Measurements from ENCODE around the gene CYP1A1. TPM values are rescaled to one million over a fixed set of nuclear protein-coding genes. Genes with fewer than 3 reads are reported as not detected.
"Not testable (repeated sequence)": the region's sequence is repeated elsewhere in the genome, so short reads cannot be mapped to it uniquely, and the experiment has no call there.

Gene CYP1A1
- total RNA-seq, 1 experiment from 2014 or later = 0.18 TPM

DNA sequence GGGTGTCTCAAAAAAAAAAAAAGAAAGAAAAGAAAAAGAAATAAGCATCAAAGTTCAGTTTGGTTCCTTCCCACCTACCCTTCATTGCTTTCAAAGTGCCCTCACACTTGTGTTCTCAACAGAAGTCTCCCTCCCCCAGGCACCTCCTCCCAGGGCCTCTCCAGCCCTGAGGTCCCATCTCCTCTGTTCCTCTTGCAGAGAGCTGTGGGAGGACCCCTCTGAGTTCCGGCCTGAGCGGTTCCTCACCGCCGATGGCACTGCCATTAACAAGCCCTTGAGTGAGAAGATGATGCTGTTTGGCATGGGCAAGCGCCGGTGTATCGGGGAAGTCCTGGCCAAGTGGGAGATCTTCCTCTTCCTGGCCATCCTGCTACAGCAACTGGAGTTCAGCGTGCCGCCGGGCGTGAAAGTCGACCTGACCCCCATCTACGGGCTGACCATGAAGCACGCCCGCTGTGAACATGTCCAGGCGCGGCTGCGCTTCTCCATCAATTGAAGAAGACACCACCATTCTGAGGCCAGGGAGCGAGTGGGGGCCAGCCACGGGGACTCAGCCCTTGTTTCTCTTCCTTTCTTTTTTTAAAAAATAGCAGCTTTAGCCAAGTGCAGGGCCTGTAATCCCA is 29.4 kb upstream of the CYP1A1 start:
- H3K27me3 ChIP-seq (replicated peaks) = no peaks in the 10 kb centered on the region
- H3K9me3 ChIP-seq (replicated peaks) = no peaks in the 10 kb centered on the region
- no peaks in the 10 kb centered on the region for H3K36me3 ChIP-seq
- H3K4me3 ChIP-seq = no peak overlapping the region
- no peak overlapping the region for H3K27ac ChIP-seq
- DNase-seq (ENCODE audit: low read depth in 1 of 2, low spot score in 2 of 2) = no peak
- no peaks in the 10 kb centered on the region for H3K4me1 ChIP-seq (replicated peaks)

DNA sequence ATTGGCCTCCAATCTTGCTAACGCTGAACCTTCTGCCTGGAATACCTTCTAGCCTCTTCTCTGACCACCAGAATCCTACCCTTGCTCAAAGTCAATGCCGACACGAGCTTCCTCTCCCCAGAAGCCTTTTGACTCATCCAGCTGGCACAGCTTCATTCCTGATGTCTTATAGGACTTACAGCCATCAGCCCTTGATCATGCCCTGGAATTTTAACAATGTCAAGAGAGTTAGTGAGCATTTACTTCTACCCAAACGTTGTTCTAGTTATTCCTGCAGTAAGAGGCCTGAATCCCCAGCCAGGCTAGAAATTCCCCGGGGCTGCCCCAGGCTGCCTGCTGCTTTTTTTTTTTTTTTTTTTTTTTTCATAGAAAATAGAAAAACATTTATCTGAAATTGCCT is 27.2 kb upstream of the CYP1A1 start:
- no peaks in the 10 kb centered on the region for H3K27me3 ChIP-seq (replicated peaks)
- no peaks in the 10 kb centered on the region for H3K4me1 ChIP-seq (replicated peaks)
- no peaks in the 10 kb centered on the region for H3K36me3 ChIP-seq
- H3K27ac ChIP-seq = no peak overlapping the region
- no peak for DNase-seq (ENCODE audit: low read depth in 1 of 2, low spot score in 2 of 2)
- H3K9me3 ChIP-seq (replicated peaks) = no peaks in the 10 kb centered on the region
- no peak overlapping the region for H3K4me3 ChIP-seq

DNA sequence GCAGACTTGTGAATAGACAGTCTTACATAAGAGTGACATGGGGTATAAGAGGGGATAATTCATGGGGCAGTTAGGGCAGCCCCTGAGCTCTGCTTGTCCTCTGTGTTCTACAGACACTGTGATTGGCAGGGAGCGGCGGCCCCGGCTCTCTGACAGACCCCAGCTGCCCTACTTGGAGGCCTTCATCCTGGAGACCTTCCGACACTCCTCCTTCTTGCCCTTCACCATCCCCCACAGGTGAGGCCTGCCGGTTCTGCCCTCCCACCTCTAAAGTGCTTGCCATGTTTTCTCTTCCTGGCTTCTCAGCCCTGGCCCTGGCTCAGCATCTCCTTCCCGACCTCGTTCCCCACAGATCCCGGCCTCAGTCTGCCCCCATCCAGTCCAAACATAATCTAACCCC is 26.7 kb upstream of the CYP1A1 start:
- H3K36me3 ChIP-seq = no peaks in the 10 kb centered on the region
- no peaks in the 10 kb centered on the region for H3K4me1 ChIP-seq (replicated peaks)
- no peaks in the 10 kb centered on the region for H3K9me3 ChIP-seq (replicated peaks)
- no peaks in the 10 kb centered on the region for H3K27me3 ChIP-seq (replicated peaks)
- H3K4me3 ChIP-seq = no peak overlapping the region
- DNase-seq (ENCODE audit: low read depth in 1 of 2, low spot score in 2 of 2) = no peak
- H3K27ac ChIP-seq = no peak overlapping the region

DNA sequence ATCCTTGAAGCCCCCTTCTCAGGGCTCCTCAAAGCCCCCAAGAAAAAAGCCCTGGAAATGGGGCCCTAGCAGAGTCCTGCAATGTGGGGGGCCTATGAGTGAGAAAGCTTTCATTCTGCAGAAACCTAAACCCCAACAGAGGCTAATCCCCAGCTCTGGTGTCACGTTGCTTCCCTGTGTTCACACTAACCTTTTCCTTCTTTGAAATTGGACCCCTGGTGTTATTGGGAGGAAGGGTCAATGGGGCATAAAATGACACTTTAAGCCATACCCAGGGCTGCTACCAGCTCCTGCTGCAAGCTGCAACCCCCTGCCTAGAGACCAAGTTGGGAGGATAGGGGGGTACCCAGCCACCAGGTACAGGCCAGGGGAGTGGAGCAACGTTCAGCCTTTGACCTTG is 25.4 kb upstream of the CYP1A1 start:
- no peaks in the 10 kb centered on the region for H3K9me3 ChIP-seq (replicated peaks)
- no peaks in the 10 kb centered on the region for H3K36me3 ChIP-seq
- no peak for DNase-seq (ENCODE audit: low read depth in 1 of 2, low spot score in 2 of 2)
- no peaks in the 10 kb centered on the region for H3K27me3 ChIP-seq (replicated peaks)
- no peaks in the 10 kb centered on the region for H3K4me1 ChIP-seq (replicated peaks)
- H3K27ac ChIP-seq = no peak overlapping the region
- H3K4me3 ChIP-seq = no peak overlapping the region

- Histone ChIP-seq H3K4me1 (replicated peaks) (no peaks in the 10 kb centered on the region), H3K9me3 (replicated peaks) (no peaks in the 10 kb centered on the region), H3K4me3 (no peak overlapping the region), H3K27me3 (replicated peaks) (no peaks in the 10 kb centered on the region), H3K27ac (no peak overlapping the region), H3K36me3 (no peaks in the 10 kb centered on the region)
- no peak for DNase-seq (ENCODE audit: low read depth in 1 of 2, low spot score in 2 of 2)
These were observed 24.5 kb upstream of the CYP1A1 start for GRCh38 chr15:74749832-74750231.

GRCh38 chr15:74748322-74748946 is 23.1 kb upstream of the CYP1A1 start, which contains the start of gene CYP1A2:
CYP1A2 (plus strand) TSS chr15:74748845; CDS start chr15:74749739, 894 bp downstream.
- no peak within 1 kb of the TSS for H3K27ac ChIP-seq
- no peaks in the 10 kb centered on the region for H3K9me3 ChIP-seq (replicated peaks)
- no peak for DNase-seq (ENCODE audit: low read depth in 1 of 2, low spot score in 2 of 2)

GRCh38 chr15:74746389-74746788 is 21.1 kb upstream of the CYP1A1 start:
- no peaks in the 10 kb centered on the region for H3K27me3 ChIP-seq (replicated peaks)
- peaks cover 6% of the 10 kb centered on the region for H3K9me3 ChIP-seq (replicated peaks)
- no peaks in the 10 kb centered on the region for H3K36me3 ChIP-seq
- H3K27ac ChIP-seq = no peak overlapping the region
- no peak for DNase-seq (ENCODE audit: low read depth in 1 of 2, low spot score in 2 of 2)
- no peak overlapping the region for H3K4me3 ChIP-seq
- H3K4me1 ChIP-seq (replicated peaks) = no peaks in the 10 kb centered on the region

More at GRCh38 chr15:74748322-74748946, 23.1 kb upstream of the CYP1A1 start, which contains the start of gene CYP1A2:
- Histone ChIP-seq H3K4me1 (replicated peaks) (no peaks in the 10 kb centered on the region), H3K27me3 (replicated peaks) (no peaks in the 10 kb centered on the region), H3K4me3 (no peak within 1 kb of the TSS), H3K36me3 (no peaks in the 10 kb centered on the region)

GRCh38 chr15:74742422-74742821 is 17.1 kb upstream of the CYP1A1 start:
- H3K9me3 ChIP-seq (replicated peaks) = peaks cover 9% of the 10 kb centered on the region
- H3K27me3 ChIP-seq (replicated peaks) = no peaks in the 10 kb centered on the region; the same call in 1 of the 2 replicates
- DNase-seq (ENCODE audit: low read depth in 1 of 2, low spot score in 2 of 2) = no peak
- no peak overlapping the region for H3K27ac ChIP-seq
- H3K4me1 ChIP-seq (replicated peaks) = no peaks in the 10 kb centered on the region
- H3K36me3 ChIP-seq = no peaks in the 10 kb centered on the region
- no peak overlapping the region for H3K4me3 ChIP-seq

DNA sequence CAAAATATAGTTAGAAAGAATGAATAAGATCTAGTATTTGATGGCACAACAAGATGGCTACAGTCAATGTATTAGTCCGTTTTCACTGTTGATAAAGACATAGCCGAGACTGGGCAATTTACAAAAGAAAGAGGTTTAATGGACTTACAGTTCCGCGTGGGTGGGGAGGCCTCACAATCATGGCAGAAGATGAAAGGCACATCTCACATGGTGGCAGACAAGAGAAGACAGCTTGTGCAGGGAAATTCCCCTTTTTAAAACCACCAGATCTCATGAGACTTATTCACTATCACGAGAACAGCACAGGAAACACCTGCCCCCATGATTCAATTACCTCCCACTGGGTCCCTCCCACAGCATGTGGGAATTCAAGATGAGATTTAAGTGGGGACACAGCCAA is 12.9 kb upstream of the CYP1A1 start:
- H3K4me1 ChIP-seq (replicated peaks); H3K36me3 ChIP-seq; H3K27ac ChIP-seq; H3K9me3 ChIP-seq (replicated peaks); H3K4me3 ChIP-seq; DNase-seq (ENCODE audit: low read depth in 1 of 2, low spot score in 2 of 2); H3K27me3 ChIP-seq (replicated peaks): not testable (repeated sequence)

DNA sequence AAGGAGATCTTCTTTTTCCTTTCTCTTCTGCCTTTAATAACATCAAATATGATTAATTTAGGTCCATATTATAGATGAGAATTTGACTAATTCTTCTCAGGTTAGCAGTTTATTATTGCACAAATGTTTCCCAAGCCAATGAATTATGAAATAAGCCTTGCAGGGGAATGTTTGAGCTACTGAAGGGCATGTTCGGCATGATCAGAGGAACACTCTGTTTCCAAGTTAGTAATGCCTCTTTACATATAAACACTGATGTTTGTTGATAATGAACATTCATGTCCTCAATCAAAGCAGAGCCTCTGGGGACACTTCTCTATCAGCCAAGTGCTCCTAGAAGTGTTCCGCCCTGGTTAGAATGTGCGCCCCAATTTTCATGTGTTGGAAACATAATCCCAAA is 10.0 kb upstream of the CYP1A1 start:
- no peak for DNase-seq (ENCODE audit: low read depth in 1 of 2, low spot score in 2 of 2)
- no peaks in the 10 kb centered on the region for H3K4me1 ChIP-seq (replicated peaks)
- peaks cover 4% of the 10 kb centered on the region for H3K27me3 ChIP-seq (replicated peaks)
- H3K27ac ChIP-seq = no peak overlapping the region
- no peaks in the 10 kb centered on the region for H3K36me3 ChIP-seq
- 0 out of 2 replicates have a peak, but pooled peaks cover 2% of the 10 kb centered on the region for H3K9me3 ChIP-seq (replicated peaks)
- H3K4me3 ChIP-seq = no peak overlapping the region

DNA sequence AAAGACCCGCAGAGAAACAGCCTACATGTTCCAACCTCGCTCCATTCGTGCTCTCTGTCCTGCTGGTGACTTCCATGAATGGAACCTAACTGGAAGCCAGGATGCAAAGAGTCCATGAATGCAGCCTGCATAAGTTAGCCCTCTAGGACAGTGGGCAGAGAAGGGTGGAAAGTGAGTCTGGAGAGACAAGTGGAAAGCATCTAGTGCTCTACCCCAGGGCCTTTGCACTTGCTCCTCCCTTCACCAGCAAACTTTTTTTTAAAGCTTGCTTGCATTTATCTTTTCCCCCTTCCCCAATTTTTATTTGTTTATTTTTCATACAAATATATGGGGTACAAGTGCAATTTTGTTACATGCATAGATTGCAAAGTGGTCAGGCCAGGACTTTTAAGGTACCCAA is 7.9 kb upstream of the CYP1A1 start:
- no peak for DNase-seq (ENCODE audit: low read depth in 1 of 2, low spot score in 2 of 2)
- Histone ChIP-seq H3K27me3 (replicated peaks) (peaks cover 4% of the 10 kb centered on the region), H3K4me1 (replicated peaks) (no peaks in the 10 kb centered on the region), H3K27ac (no peak overlapping the region), H3K9me3 (replicated peaks) (0 out of 2 replicates have a peak, but pooled peaks cover 2% of the 10 kb centered on the region), H3K36me3 (no peaks in the 10 kb centered on the region), H3K4me3 (no peak overlapping the region)

DNA sequence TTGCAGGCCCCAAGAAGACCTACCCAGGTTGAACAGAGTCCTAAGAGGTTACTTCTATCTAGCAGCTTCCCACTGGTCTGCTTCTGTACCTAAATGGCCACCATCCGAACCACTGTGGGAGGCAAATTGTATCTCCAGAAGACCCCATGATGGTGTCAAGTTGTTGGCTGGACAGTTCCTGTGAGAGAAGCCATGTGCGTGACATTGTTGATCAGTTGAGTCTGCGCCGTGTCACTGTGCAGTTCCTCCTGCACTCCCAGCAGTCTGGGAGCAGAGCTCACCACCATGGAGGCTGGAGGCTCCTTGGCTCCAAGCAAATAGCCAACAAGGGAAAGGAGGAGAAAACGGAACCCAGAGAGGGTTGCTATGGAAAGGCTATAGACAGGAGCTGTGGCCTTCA is 7.5 kb upstream of the CYP1A1 start:
- no peak for DNase-seq (ENCODE audit: low read depth in 1 of 2, low spot score in 2 of 2)
- H3K27ac ChIP-seq = no peak overlapping the region
- H3K4me1 ChIP-seq (replicated peaks) = no peaks in the 10 kb centered on the region
- peaks cover 4% of the 10 kb centered on the region for H3K27me3 ChIP-seq (replicated peaks)
- H3K4me3 ChIP-seq = no peak overlapping the region
- H3K36me3 ChIP-seq = no peaks in the 10 kb centered on the region
- H3K9me3 ChIP-seq (replicated peaks) = no peaks in the 10 kb centered on the region

DNA sequence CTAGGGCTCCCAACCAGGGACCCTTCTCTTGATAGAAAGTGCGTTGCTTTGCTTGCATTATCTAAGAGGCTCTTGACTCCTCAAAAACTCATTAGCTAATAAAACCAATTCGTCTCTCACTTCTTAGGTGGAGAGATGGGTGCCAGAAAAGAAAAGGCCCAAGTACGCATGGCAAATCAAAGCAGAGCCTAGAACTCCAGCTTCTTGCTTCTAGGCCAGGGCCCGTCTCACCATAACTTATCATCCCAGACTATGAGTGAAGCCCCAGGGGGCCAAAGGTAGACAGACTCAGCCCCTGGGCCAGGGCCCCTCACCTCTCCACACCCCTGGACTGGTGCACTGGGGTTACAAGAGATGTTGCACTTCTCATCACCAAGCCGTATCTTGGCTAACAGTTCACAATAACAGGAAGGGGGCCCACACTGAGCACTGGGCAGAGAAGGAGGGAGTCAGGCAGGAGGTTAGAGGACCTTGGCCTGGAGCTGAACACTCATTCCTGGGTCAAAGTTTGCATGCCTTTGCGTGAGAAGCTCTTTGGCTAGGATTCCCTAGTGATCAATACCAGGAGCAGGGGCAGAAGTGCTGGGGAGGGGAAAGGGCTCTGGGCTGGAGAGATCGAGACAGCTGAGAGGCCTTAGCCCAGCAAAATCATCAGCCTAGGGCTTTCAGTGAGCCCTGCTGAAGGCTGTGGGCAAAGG is 5.4 kb upstream of the CYP1A1 start:
- no peak for DNase-seq (ENCODE audit: low read depth in 1 of 2, low spot score in 2 of 2)
- H3K4me1 ChIP-seq (replicated peaks) = peaks cover 11% of the 10 kb centered on the region
- no peak overlapping the region for H3K4me3 ChIP-seq
- no peak overlapping the region for H3K27ac ChIP-seq
- H3K27me3 ChIP-seq (replicated peaks) = no peaks in the 10 kb centered on the region; the same call in 1 of the 2 replicates
- H3K36me3 ChIP-seq = no peaks in the 10 kb centered on the region
- H3K9me3 ChIP-seq (replicated peaks) = peaks cover 4% of the 10 kb centered on the region; the same call in 1 of the 2 replicates

- not testable (repeated sequence) for H3K4me3 ChIP-seq; H3K27ac ChIP-seq; H3K9me3 ChIP-seq (replicated peaks); H3K36me3 ChIP-seq; H3K27me3 ChIP-seq (replicated peaks); DNase-seq (ENCODE audit: low read depth in 1 of 2, low spot score in 2 of 2)
- H3K4me1 ChIP-seq (replicated peaks) = peaks cover 13% of the 10 kb centered on the region
These were observed 4.0 kb upstream of the CYP1A1 start for GRCh38 chr15:74729372-74729771.

Data from SJSA1 (cell line).